Left ventricle myocardium superior (tissue), 1 donor: ENCODE results near the gene LRP8. TPM values are rescaled to one million over a fixed set of nuclear protein-coding genes. Genes with fewer than 3 reads are reported as not detected.

ENCODE experiments used
- ATAC-seq: fragments of 200-7000 bp; cut with Tn5 transposase; one replicate; pipeline ENCODE4 v1.9.1; 2020; ENCODE audit warnings: mild to moderate bottlenecking, moderate library complexity
- DNase-seq: peaks from one replicate; pipeline ENCODE4 v3.0.0-alpha.2; 2020
- intact Hi-C: fragments of 100-400 bp; cut with micrococcal nuclease; formaldehyde crosslinking; loops from one replicate; pipeline ENCODE4 v1.11.0; 2022
- total RNA-seq: library from RNA; stranded (reverse); fragmentation: NEBNext Ultra II Directional; extraction: Animal tissue kit (Norgen Biotek cat#: 25700); gene quantifications from one replicate; pipeline ENCODE4 v1.2.1, GENCODE V29; 2021
- donor health status: DM: no; HTN: yes; CAD: no; lungs with severe emphysema.

Gene LRP8
- total RNA-seq, 1 donor from 2014 or later: 1.3 TPM

GRCh38 chr1:53314096-53314495 is 13.8 kb downstream of the LRP8 start:
- DNase-seq (peak; percentile 9), ATAC-seq (no peak)
- intact Hi-C loops: no loop called here

GRCh38 chr1:53313556-53313955 is 14.3 kb downstream of the LRP8 start:
- ATAC-seq: no peak
- intact Hi-C loops: no loop called here
- DNase-seq: no peak

DNA sequence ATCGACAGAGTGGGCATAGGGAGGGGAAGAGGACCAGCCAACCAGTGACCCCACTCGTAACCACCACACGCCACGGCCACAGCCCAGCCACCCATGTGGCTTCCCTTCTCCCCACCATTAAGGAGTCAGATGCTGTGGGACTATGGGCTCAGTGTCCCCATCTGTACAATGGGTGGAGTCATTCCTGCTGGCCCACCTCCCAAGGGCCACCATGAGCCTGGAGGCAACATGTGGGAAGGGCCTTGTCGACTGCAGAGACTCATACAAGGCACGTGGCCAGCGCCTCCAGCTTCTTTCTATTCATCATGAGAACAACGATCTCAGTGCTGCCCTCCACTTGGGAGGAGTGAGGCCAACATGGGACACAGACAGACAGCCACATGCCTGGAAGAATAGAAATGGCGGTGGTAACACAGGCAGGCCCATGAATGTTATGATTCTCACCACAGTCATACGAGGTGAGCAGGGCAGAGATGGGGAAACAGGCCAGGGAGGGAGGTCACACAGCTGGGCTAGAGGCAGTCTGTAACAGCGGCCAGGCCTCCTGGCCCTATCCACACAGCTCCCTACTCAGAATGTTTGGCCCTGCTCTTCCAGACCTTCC is 16.1 kb downstream of the LRP8 start:
- intact Hi-C loops: no loop called here
- no peak for ATAC-seq
- DNase-seq: no peak

GRCh38 chr1:53310847-53311681 is 16.8 kb downstream of the LRP8 start:
- no peak for DNase-seq
- ATAC-seq: no peak
- intact Hi-C loops: no loop called here

DNA sequence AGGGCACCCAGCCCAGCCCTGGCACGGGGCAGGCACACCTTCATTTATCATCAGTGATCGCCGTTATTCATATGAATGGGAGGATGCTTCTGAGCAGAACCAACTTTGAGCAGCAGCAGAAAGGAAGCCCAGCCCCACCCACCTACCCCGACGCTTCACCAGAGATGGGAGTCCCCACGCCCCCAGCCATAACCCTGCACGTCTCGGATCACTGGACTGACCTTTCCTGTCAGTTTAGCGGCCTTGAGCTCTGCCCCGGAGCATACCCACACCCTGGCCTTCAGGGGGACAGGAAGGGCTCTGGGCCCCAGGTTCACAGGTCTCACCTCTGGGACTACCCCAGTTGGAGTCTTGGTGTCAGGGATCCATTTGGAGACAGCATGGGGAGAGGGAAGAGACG is 18.1 kb downstream of the LRP8 start:
- ATAC-seq (no peak), DNase-seq (no peak)
- intact Hi-C loops: no loop called here

DNA sequence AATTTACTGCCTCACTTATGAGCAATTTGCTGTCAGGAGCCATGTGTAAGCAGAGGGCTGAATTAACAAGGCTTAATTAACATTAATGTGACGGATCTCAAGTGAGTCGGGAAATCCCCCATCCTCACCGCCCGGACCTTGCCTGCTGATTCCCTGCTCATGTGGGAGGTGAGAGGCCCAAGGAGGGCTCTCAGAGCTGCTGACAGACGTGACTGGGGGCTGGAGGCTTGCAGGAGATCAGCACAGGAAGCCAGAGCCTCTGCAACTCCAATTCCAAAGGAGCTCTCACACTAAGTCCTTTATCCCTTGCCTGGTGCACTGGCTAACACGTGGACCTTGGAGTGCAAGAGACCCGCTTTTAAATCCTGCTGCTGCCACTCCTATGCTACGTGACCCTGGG is 19.4 kb downstream of the LRP8 start:
- intact Hi-C loops: no loop called here
- no peak for ATAC-seq
- no peak for DNase-seq

- intact Hi-C loops: no loop called here
- no peak for ATAC-seq
- DNase-seq: no peak
Observed at GRCh38 chr1:53307037-53307436, 20.8 kb downstream of the LRP8 start.

DNA sequence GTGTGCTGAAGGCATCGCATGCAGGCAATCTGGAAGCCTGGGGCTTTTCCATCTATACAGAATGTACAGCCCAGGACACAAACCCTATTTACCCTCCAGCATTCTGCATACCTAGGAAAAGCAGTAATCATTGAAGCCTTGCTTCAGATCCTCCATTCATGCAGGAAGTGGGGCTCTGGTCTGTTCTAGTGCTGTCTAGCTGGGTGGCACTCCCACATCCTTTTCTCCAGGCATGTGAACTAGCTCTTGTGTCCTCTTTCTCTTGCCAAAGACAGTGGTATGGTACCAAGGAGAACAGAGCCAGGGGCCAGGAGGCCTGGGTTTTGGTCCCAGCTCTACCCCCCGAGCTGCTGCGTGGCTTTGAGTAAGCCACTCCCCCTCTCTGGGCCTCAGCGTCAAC is 21.7 kb downstream of the LRP8 start:
- intact Hi-C loops: no loop called here
- no peak for ATAC-seq
- DNase-seq: no peak

DNA sequence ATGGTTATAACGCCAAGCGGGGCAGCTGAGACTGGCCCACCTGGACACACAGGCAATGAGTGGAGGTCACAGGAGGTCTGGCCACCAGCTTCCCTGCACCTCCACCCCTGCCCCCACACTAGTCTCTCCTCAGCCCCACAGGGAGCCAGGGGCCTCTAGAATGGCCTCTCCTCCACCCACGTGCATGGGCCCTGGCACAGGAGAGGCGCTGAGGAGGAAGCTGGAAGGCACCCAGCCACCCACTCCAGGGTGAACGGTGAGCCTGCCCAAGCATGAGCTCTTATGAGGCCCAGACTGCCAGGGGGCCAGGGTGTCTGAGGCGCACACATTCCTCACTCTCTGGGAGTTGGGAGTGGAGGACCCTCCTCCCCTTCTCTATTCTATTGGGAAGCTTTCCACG is 22.2 kb downstream of the LRP8 start:
- DNase-seq: no peak
- peak; percentile 83 for ATAC-seq
- intact Hi-C loops: no loop called here

- no peak for ATAC-seq
- intact Hi-C loops: no loop called here
- no peak for DNase-seq
Observed at GRCh38 chr1:53304527-53304926, 23.3 kb downstream of the LRP8 start.

DNA sequence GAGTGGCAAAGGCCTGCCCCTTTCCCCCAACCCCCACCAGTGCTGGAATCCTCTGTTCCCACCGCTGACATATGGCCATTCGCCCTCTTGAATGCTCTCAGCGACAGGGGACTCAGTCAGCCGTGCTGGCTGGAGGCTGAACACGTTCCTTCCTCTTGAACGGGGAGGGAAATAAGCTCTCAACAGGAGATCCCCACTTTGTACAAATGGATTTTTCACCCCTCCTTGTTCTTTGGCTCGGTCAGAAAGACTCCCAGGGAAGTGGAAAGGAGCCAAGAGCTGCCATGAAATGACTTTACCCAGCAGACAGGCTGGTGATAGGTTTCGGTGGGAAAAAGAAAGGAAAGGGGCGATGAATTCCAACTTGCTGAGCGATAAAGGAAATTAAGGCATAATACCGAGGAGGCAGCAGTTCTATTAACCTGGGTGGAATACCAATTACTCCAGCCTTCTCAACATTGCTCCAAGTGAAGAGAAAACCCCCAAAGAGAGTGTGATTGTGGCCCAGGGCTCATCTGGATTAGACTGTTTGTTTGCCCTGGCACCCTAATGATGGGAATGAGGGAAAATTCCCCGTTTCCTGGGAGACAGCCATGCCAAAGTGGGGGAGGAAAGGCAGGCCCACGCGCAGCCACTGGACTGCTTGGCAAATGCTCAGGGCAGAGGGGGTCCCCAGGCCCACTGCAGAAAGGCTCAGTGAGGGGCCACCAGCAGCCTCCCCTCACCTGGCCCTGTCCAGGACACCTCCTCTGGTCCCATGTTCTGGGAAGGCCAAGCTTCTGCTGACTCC is 23.9 kb downstream of the LRP8 start:
- DNase-seq: no peak
- peak; percentile 19 for ATAC-seq
- intact Hi-C loops: no loop called here

DNA sequence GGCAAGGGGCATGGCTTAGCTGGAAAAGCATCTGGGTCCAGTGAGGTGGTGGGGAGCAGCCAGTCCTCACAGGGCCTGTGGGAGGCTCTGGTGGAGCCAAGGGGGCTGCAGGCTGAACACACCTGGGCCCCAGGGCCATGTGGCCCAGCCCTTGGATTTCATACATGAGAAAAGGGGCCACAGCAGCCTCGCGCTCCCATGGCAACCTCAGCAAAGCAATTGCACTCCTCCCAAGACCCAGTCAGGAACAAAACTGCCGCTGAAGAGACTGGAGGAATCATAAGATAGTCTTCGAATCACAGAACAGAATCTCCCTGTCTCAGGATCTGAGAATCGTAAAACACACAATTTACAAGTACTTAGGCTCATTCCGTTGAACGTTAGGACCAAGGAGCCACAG is 24.6 kb downstream of the LRP8 start:
- ATAC-seq (no peak), DNase-seq (no peak)
- intact Hi-C loops: no loop called here

DNA sequence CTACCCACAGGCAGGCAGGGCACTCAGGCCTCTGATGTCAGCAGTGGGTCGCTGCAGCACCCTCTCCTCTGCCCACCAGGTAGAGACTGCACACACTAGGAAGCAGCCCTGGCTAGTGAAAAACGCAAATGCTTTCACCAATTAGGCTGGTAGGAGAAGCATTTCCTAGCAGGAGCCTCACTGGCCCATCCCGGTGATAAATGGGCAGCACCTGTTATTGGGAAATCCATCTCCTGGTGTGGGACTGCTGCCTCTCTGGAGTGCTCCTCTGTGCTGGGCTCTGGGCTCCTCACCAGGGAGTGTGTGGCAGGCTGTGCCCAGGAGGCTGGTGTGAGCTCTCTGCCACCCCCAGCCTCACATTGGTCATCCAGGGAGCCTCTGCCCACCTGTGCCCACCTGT is 28.6 kb downstream of the LRP8 start:
- ATAC-seq (no peak), DNase-seq (no peak)
- intact Hi-C loops: no loop called here

GRCh38 chr1:53298045-53298637 is 29.7 kb downstream of the LRP8 start:
- ATAC-seq (no peak), DNase-seq (no peak)
- intact Hi-C loops: no loop called here

- intact Hi-C loops: no loop called here
- DNase-seq (no peak), ATAC-seq (no peak)
Observed at GRCh38 chr1:53297195-53297594, 30.7 kb downstream of the LRP8 start.

DNA sequence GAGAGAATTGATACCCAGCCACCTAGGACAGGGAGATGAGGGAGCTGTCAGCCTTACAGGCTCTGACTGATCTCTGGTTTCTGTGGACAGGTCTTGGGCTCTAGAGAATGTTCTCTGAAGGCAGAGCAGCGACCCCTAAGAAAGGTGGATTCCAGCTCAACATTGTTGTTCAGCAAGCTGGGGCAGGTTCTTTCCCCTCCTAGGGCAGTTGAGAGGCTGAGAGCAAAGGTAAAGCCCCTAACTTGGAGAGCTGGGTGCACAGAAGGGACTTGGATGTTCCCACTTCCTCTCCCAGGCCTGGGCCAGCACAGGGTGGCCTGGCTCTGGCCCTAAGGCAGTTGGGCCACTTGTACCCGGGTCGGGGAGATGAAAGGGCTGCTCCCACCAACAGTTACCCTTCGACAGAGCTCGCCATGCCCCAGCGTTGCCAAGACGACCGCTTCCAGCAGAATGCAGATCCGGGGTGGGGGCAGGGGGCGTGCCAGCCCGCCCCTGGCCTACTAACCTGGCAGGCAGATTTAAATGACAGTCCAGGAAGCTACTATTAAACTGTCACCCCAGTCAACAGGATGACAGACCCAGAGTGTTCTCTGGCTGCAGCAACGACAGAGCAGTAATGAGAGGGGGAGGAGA is 31.6 kb downstream of the LRP8 start:
- intact Hi-C loops: no loop called here
- DNase-seq (no peak), ATAC-seq (no peak)

DNA sequence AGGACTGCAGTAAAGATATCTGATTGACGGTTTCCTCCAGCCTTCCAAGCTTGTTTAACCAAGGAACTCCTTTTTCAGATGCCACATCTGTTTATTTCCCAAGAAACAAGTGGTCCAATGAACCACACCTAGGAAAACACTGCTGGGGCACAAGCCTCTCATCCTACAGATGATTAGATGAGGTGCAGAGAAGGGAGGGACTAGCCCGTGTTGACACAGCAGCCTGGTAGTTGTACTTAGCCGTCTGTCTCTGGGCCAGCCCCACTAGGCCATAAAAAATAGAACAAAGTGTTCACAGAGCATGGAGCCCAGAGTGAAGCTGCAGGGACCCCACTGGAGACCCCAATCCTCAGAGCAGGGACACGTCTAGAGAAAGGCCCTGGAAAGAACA is 32.1 kb downstream of the LRP8 start:
- intact Hi-C loops: no loop called here

DNA sequence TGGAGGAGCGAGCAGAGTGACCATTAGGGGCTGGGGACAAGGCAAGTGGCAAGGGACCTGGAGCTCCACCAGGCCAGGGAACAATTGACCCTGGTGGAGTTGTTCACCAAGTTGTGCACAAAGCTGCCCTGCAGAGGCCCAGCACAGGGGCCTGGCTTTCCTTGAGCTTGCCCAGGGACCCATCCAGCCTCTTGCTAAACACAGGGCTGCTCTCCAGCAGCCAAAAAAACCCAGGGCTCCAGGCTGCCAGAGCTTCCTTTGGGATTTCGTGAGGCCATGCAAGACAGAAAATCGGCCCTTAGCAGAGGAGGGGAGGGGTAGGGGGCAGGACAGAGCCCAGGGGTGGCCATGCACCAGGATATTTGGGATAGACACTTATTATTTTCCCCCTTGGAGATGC is 32.6 kb downstream of the LRP8 start:
- intact Hi-C loops: no loop called here
- DNase-seq (no peak), ATAC-seq (no peak)

More for the DNA sequence above, 32.1 kb downstream of the LRP8 start:
- ATAC-seq: no peak
- no peak for DNase-seq

DNA sequence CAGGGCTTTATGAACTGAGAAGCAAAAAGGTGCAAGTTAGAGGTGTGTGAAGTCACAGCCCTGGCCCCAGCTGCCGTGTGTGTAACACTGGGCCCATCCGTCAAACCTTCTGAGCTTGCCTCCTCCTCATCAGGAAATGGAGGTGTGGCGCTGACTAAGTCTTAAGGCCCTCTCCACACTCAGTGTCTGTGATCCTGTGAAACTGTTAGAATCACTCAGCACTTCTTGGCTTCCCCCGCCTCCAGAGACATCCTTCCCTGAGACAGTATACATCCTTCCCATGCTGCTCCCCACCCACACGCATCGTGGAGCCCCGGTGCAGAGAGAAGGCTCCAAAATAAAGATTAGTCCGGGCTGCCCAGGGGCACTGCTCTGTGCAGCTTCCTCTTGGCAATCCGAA is 33.3 kb downstream of the LRP8 start:
- DNase-seq (no peak), ATAC-seq (no peak)
- intact Hi-C loops: no loop called here

DNA sequence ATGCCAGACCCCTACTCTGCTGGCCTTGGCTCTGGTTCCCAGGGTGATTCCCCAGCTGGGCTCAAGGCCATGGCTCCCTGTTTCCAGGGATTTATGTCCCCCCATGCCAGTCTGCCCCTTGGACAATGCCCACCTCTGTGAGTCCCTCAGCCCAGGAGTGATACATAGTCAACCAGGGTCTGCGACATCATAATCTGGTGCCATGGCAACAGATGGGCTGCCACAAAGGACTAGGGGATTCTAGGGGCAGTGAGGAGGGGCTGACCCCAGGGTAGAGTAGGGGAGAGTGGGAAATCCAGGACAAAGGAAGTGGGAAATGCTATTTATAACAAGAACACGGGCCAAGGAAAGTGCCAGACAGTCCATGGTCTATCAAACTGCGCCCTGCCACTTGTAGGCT is 33.8 kb downstream of the LRP8 start:
- ATAC-seq (peak; percentile 34), DNase-seq (no peak)
- intact Hi-C loops: no loop called here
